Heart left ventricle (tissue), 16 donors: Measurements from ENCODE around the gene CERKL. TPM values are rescaled to one million over a fixed set of nuclear protein-coding genes. Genes with fewer than 3 reads are reported as not detected.

Source experiments
- ATAC-seq, 4 donors: fragments of 200-7000 bp; cut with Tn5 transposase; one replicate each; pipeline ENCODE4 v1.9.1; 2020 to 2022; ENCODE audit warnings: moderate library complexity in 4 of 4, mild to moderate bottlenecking in 3 of 4, moderate number of reproducible peaks in 1 of 4
- DNase-seq, 5 donors: peaks; one replicate each; pipeline ENCODE4 v3.0.0-alpha.2; 2020
- H3K27ac ChIP-seq, 12 donors: fragments of 200-600 bp; sonication (generic) in 4 of 12; one replicate each; pipeline versions ENCODE4 v1.5.0 to v1.8.0; 2016 to 2022; ENCODE audit warnings: mild to moderate bottlenecking in 2 of 12
- H3K27me3 ChIP-seq, 9 donors: fragments of 200-600 bp; sonication (generic) in 2 of 9; one replicate each; pipeline versions ENCODE4 v1.5.1 to v1.8.0; 2016 to 2022; ENCODE audit warnings: mild to moderate bottlenecking in 3 of 9
- H3K36me3 ChIP-seq, 9 donors: fragments of 200-600 bp; sonication (generic) in 2 of 9; one replicate each; pipeline versions ENCODE4 v1.5.0 to v1.8.0; 2018 to 2022; ENCODE audit warnings: mild to moderate bottlenecking in 2 of 9
- H3K4me1 ChIP-seq, 12 donors: fragments of 200-600 bp; sonication (generic) in 4 of 12; one replicate each; pipeline versions ENCODE4 v1.5.0 to v1.8.0; 2016 to 2022; ENCODE audit warnings: mild to moderate bottlenecking in 3 of 12
- H3K4me3 ChIP-seq, 12 donors: fragments of 200-600 bp; sonication (generic) in 4 of 12; one replicate each; pipeline versions ENCODE4 v1.5.0 to v1.8.0; 2017 to 2022; ENCODE audit warnings: mild to moderate bottlenecking in 9 of 12, moderate library complexity in 4 of 12
- H3K9me3 ChIP-seq, 12 donors: fragments of 200-600 bp; sonication (generic) in 4 of 12; one replicate each; pipeline versions ENCODE4 v1.5.0 to v1.8.0; 2016 to 2022; ENCODE audit warnings: mild to moderate bottlenecking in 1 of 12
- CTCF ChIP-seq, 12 donors: fragments of 200-600 bp; sonication (generic) in 4 of 12; IDR thresholded peaks; one replicate each; pipeline versions ENCODE4 v1.5.0 to v1.8.0; 2018 to 2022; ENCODE audit warnings: antibody characterized with exemption in 12 of 12, mild to moderate bottlenecking in 5 of 12
- POLR2A ChIP-seq, 2 donors: fragments of 450-650 bp; IDR thresholded peaks; one replicate each; pipeline ENCODE4 v1.6.1; 2017; ENCODE audit warnings: antibody characterized with exemption in 2 of 2, mild to moderate bottlenecking in 2 of 2, moderate library complexity in 2 of 2
- WGBS, 4 donors: extraction: QIAGEN DNeasy Blood & Tissue Kit in 2 of 4; methylation state at CpG; one replicate each; pipeline versions ENCODE4 v1.1.5 to v1.1.7; 2013 to 2018; 5-methylcytosine and 5-hydroxymethylcytosine counted together
- intact Hi-C, 10 donors: fragments of 100-400 bp; cut with DNase I; formaldehyde crosslinking; loops; one replicate each; pipeline versions ENCODE4 v1.11.1 to v1.14.2; 2022
- polyA plus RNA-seq, 2 donors: library from polyadenylated mRNA; stranded (reverse); fragments of 200-250 nt; gene quantifications; one replicate each; pipeline ENCODE4 v1.2.3, GENCODE V29; 2013
- total RNA-seq, 9 donors: library from RNA; depleted of rRNA in 2 of 9; stranded (reverse); fragments of >200 nt in 2 of 9; fragmentation: NEBNext Ultra II Directional in 3 of 9; extraction: Animal tissue kit (Norgen Biotek cat#: 25700) in 3 of 9; gene quantifications; one replicate each; pipeline versions ENCODE4 v1.1.0 to v1.2.4, GENCODE V29; 2016 to 2023
- donor health status: ischemic (EF 13 %, LVEDD 7.1; RV severe dilation, severe dysfunction).
- donor health status: healthy with polysubstance abuse.
- donor health status: DM: no; HTN: yes; CAD: no.
- donor health status: DM: no; HTN: no; CAD: no.
- donor health status: ischemic (EF 25% LVEDD 6.9; RV normal size, moderate dysfunction).
- donor health status: ischemic (EF 25% LVEDD 5.7; RV mildly dilated, moderate dysfunction).
- donor health status: healthy.
- donor health status: DM: yes; HTN: yes; CAD: no.
- donor health status: ischemic (EF 35%, LVEDD 5.7; RV mildly dilated, moderate dysfunction).
- donor health status: nonischemic (EF 11% LVEDD 7.7; RV severe dilation, severe dysfunction).
- donor health status: DM: yes; HTN: yes; CAD: no.
- donor health status: PGD.
- donor health status: ischemic (EF 29% LVEDD 5.4; RV normal size, mild dysfunction).
- donor health status: nonischemic (EF 23%, LVEDD 6.1; RV moderate dilation, normal function).

The CERKL gene
- total and polyA plus RNA-seq, 11 donors: not detected

DNA sequence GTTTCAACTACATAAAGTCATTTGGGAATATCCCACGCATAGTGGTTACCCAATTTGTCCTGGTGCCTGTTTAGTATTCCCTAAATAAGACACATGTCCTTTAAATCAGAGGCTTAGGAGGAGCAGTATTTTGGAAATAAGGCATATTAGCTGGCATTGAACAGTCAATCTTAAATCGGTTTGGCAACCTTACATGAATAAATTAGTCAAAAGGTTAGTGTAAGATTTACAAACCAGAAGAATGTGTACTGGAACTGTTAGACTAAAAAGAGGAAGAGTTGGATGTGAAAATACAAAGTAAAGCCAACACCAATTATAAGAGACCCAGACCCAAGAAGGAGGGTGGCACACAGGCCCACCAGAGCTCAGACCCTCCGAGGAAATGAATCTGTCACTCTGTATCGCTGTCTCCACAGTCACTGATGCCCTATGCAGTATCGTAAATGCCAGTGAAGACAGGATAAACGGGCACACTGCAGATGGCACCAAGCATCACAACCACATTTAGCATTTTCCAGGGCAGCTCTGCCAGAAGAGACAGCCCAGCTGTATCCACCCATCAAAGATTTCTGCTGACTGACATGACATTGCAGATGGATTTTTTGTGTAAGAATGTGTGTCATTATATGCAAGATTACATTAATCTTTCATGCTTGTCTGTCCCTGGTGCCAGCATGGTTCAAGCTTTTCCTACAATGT is 90.4 kb downstream of the CERKL start:
- WGBS, 4 donors: 72 to 81% (median 79%) methylated on average over 5 to 6 of the region's 6 CpGs
- Histone ChIP-seq H3K36me3 (no peaks in the 10 kb centered on the region), H3K27me3 (peaks cover 0 to 3% (median 0%) of the 10 kb centered on the region in 9 donors), H3K9me3 (no peaks in the 10 kb centered on the region), H3K4me3 (no peak overlapping the region), H3K4me1 (no peaks in the 10 kb centered on the region), H3K27ac (no peak overlapping the region)
- TF ChIP-seq POLR2A (IDR thresholded peaks at IDR 0.05) (no peak), CTCF (IDR thresholded peaks at IDR 0.05) (no peak)
- ATAC-seq: no peak
- intact Hi-C loops: no loop called here
- DNase-seq: no peak

DNA sequence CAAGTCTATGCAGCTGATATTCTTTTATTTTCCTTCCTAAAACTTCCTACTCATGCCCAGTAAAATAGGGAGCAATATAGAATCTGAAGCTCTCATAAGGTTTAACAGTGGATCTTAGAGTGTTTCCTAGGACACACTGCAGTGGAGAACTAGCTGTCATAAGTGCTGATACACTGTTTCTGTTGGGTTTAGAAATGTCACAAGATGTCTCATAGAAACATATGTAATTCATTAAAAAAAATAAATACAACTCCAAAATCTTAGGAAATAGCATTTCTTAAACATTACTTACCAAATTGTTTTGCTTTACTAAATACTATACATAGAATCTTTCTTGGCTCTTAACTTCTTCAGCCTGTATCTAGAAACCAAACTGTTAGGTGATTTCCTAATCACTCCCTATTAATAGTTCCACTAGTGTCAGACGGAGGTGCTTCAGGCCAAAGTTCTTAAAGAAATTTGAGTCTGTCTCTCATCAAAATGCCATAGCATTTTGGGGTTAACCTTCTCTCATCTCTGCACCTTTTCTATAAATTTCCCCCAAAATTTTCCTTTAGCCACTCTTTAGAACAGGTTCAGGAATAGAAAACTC is 93.7 kb downstream of the CERKL start:
- DNase-seq: no peak

DNA sequence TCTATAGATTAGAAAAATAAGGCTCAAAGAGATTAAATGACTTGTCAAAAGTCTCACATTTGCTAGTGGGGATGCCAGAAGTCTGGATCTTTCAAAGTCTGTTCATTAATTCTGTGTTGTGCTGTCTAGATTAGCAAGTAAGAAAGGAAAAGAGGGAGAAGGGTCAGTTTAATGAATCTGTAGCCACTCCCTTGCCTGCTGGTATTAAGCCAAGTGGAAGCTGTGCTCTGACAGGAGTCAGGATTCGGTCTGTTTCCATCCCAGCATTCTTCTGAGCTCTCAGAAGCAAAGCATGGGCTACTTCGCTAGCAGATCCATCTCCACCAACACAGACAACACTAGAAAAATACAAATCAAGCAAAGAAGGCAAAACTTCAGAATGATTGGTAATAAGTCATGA is 98.5 kb downstream of the CERKL start:
- H3K4me1 ChIP-seq: no peaks in the 10 kb centered on the region
- H3K36me3 ChIP-seq: no peaks in the 10 kb centered on the region
- H3K27me3 ChIP-seq: no peaks in the 10 kb centered on the region
- no peaks in the 10 kb centered on the region for H3K9me3 ChIP-seq
- ATAC-seq: no peak
- no peak overlapping the region for H3K27ac ChIP-seq
- WGBS, 4 donors: 66 to 77% (median 70%) methylated on average over 2 of the region's 2 CpGs
- H3K4me3 ChIP-seq: no peak overlapping the region
- no peak for DNase-seq
- TF ChIP-seq CTCF (IDR thresholded peaks at IDR 0.05) (no peak), POLR2A (IDR thresholded peaks at IDR 0.05) (no peak)
- intact Hi-C loops: no loop called here

More for the DNA sequence above, 93.7 kb downstream of the CERKL start:
- Histone ChIP-seq H3K27ac (no peak overlapping the region), H3K4me3 (no peak overlapping the region), H3K36me3 (no peaks in the 10 kb centered on the region), H3K4me1 (no peaks in the 10 kb centered on the region), H3K9me3 (no peaks in the 10 kb centered on the region), H3K27me3 (peaks cover 0 to 3% (median 0%) of the 10 kb centered on the region in 9 donors)
- 40 to 48% (median 42%) methylated on average over 1 of the region's 1 CpG for WGBS, 4 donors
- no peak for TF ChIP-seq POLR2A (IDR thresholded peaks at IDR 0.05)
- TF ChIP-seq CTCF (IDR thresholded peaks at IDR 0.05): no peak
- intact Hi-C loops: no loop called here
- no peak for ATAC-seq

GRCh38 chr2:181554061-181554830 is 102.7 kb downstream of the CERKL start:
- Histone ChIP-seq H3K27ac (no peak overlapping the region), H3K27me3 (no peaks in the 10 kb centered on the region), H3K36me3 (no peaks in the 10 kb centered on the region), H3K9me3 (no peaks in the 10 kb centered on the region), H3K4me1 (no peaks in the 10 kb centered on the region), H3K4me3 (no peak overlapping the region)
- TF ChIP-seq CTCF (IDR thresholded peaks at IDR 0.05): no peak
- no peak for TF ChIP-seq POLR2A (IDR thresholded peaks at IDR 0.05)
- intact Hi-C loops: no loop called here
- WGBS, 4 donors: 71 to 85% (median 77%) methylated on average over 2 of the region's 2 CpGs
- no peak for DNase-seq
- no peak for ATAC-seq
